Measurements from ENCODE around the gene POLR3GL.

- TF ChIP-seq CTCF (IDR thresholded peaks at IDR 0.05) (no peak), POLR2A (IDR thresholded peaks at IDR 0.05) (no peak)
Measured at GRCh38 chr1:145953861-145954260, 10.6 kb upstream of the POLR3GL start.

Data from body of pancreas (tissue), 4 donors.